Panc1 (cell line): ENCODE results near the gene MR1. TPM values are rescaled to one million over a fixed set of nuclear protein-coding genes. Genes with fewer than 3 reads are reported as not detected.

ENCODE experiments used
- ATAC-seq: fragments of 200-7000 bp; cut with Tn5 transposase; 2 replicates; pipeline ENCODE4 v1.9.1; 2020; ENCODE audit warnings: mild to moderate bottlenecking, moderate library complexity
- BruUV-seq: library from RNA; stranded (reverse); fragments of 400-500 nt; replicated peaks from 2 replicates; lab custom pipeline; 2021; lab: Mats Ljungman, UMichigan
- CTCF ChIA-PET: fragments of 300-600 bp; sonication (Branson Sonifier 250); formaldehyde crosslinking; loops from one replicate; lab custom pipeline; 2022; ENCODE audit warnings: antibody characterized with exemption; lab: Charles Lee
- POLR2A ChIA-PET: fragments of 300-600 bp; sonication (Branson Sonifier 250); formaldehyde crosslinking; loops from one replicate; lab custom pipeline; 2022; ENCODE audit warnings: antibody characterized with exemption; lab: Charles Lee
- DNase-seq: peaks from one replicate; pipeline ENCODE4 v3.0.0-alpha.2; 2010; ENCODE audit warnings: low read depth, low spot score
- H3K27ac ChIP-seq: 2 replicates; pipeline ENCODE4 v1.5.1; 2011; ENCODE audit warnings: mild to moderate bottlenecking, low read length, inconsistent platforms
- H3K27me3 ChIP-seq: fragments of 200-500 bp; sonication (Bioruptor generic); 2 replicates; pipeline ENCODE4 v1.6.0; 2014; ENCODE audit warnings: low read length, inconsistent platforms; ENCODE audit not compliant: control insufficient read depth, insufficient read depth
- H3K36me3 ChIP-seq: fragments of 200-500 bp; sonication (Bioruptor generic); 2 replicates; pipeline ENCODE4 v1.5.1; 2014; ENCODE audit warnings: inconsistent platforms, mild to moderate bottlenecking, low read length, moderate library complexity; ENCODE audit not compliant: control insufficient read depth, insufficient read depth
- H3K4me1 ChIP-seq: 2 replicates; pipeline ENCODE4 v1.5.1; 2011; ENCODE audit warnings: inconsistent platforms, mild to moderate bottlenecking, low read length, moderate library complexity; ENCODE audit not compliant: control insufficient read depth, insufficient read depth
- H3K4me3 ChIP-seq, 2 experiments: 2 replicates each; pipeline ENCODE4 v1.5.1; 2011 to 2012; ENCODE audit warnings: low read depth in 2 of 2, low read length in 2 of 2, mild to moderate bottlenecking in 2 of 2, inconsistent platforms in 1 of 2, moderate library complexity in 1 of 2
- H3K9me3 ChIP-seq: fragments of 200-500 bp; sonication (Bioruptor generic); 2 replicates; pipeline ENCODE4 v1.5.1; 2014; ENCODE audit warnings: low read depth, mild to moderate bottlenecking, inconsistent platforms, low read length, moderate library complexity; ENCODE audit not compliant: control insufficient read depth, insufficient read depth
- CTCF ChIP-seq: fragments of 450-650 bp; IDR thresholded peaks from 2 replicates; pipeline ENCODE4 v1.5.1; 2017; ENCODE audit warnings: mild to moderate bottlenecking
- POLR2AphosphoS5 ChIP-seq: IDR thresholded peaks from 2 replicates; pipeline ENCODE4 v1.6.1; 2012; ENCODE audit warnings: mild to moderate bottlenecking, low read depth, low read length, moderate library complexity
- REST ChIP-seq, 2 experiments: IDR thresholded peaks; 2 replicates each; pipeline ENCODE4 v1.6.1; 2011 to 2012; ENCODE audit warnings: low read depth in 2 of 2, control low read depth in 1 of 2, low read length in 1 of 2, mild to moderate bottlenecking in 1 of 2, moderate library complexity in 1 of 2; ENCODE audit not compliant: insufficient read depth in 1 of 2
- SIN3A ChIP-seq: IDR thresholded peaks from 2 replicates; pipeline ENCODE4 v1.6.1; 2012; ENCODE audit warnings: low read depth, mild to moderate bottlenecking, low read length, moderate library complexity, borderline replicate concordance; ENCODE audit not compliant: insufficient read depth
- TCF7L2 ChIP-seq: IDR thresholded peaks from 2 replicates; pipeline ENCODE4 v1.6.1; 2011; ENCODE audit warnings: mild to moderate bottlenecking, low read depth, low read length, inconsistent platforms
- in situ Hi-C: cut with HindIII; loops from 2 replicates; pipeline ENCODE4 v1.10.0; 2016; ENCODE audit warnings: low sequenced_read_pairs, low pct_unique_long_range_greater_than_20kb
- intact Hi-C: fragments of 100-400 bp; cut with micrococcal nuclease; formaldehyde crosslinking; loops from one replicate; pipeline ENCODE4 v1.10.0; 2022; ENCODE audit not compliant: unreplicated experiment
- total RNA-seq: library from RNA; stranded (reverse); gene quantifications from one replicate; pipeline ENCODE4 v1.2.1, GENCODE V29; 2021; ENCODE audit not compliant: unreplicated experiment

MR1 gene
- total RNA-seq, 1 experiment from 2014 or later, result 3.9 TPM

- H3K36me3 ChIP-seq, result no peaks in the 10 kb centered on the region
- H3K9me3 ChIP-seq, result no peaks in the 10 kb centered on the region
- in situ Hi-C loops, result no loop called here
- DNase-seq (no peak), ATAC-seq (no peak)
- no TSS peak for BruUV-seq
- intact Hi-C loops, result no loop called here
- no peaks in the 10 kb centered on the region for H3K27me3 ChIP-seq
- no peak for TF ChIP-seq REST (IDR thresholded peaks at IDR 0.05; ENCODE audit: insufficient read depth in 1 of 2, low read depth in 2 of 2, low read length in 1 of 2)
- ChIA-PET POLR2A (interaction anchor here (0.6 kb wide), 2 partner anchors 217 to 295 kb away, joined by 3 to 5 read pairs; no protein-coding TSS in a partner anchor), CTCF (interaction anchor here (0.7 kb wide), 1 partner anchor 111 kb away, joined by 3 read pairs; no protein-coding TSS in a partner anchor)
- peaks cover 8% of the 10 kb centered on the region; the same call in 1 of the 2 replicates for H3K4me1 ChIP-seq
- no peak overlapping the region for H3K27ac ChIP-seq
- H3K4me3 ChIP-seq, result no peak overlapping the region
Measured at GRCh38 chr1:181079382-181079781, 45.6 kb downstream of the MR1 start.

- ChIA-PET POLR2A (interaction anchor here (0.6 kb wide), 2 partner anchors 217 to 295 kb away, joined by 3 to 5 read pairs; no protein-coding TSS in a partner anchor), CTCF (interaction anchor here (0.7 kb wide), 1 partner anchor 111 kb away, joined by 3 read pairs; no protein-coding TSS in a partner anchor)
- H3K4me3 ChIP-seq, result no peak overlapping the region
- H3K4me1 ChIP-seq, result peaks cover 8% of the 10 kb centered on the region
- in situ Hi-C loops (no loop called here), intact Hi-C loops (no loop called here)
- TF ChIP-seq POLR2AphosphoS5 (no peak), SIN3A (no peak), CTCF (no peak), TCF7L2 (no peak), REST (IDR thresholded peaks at IDR 0.05; ENCODE audit: insufficient read depth in 1 of 2, low read depth in 2 of 2, low read length in 1 of 2) (no peak)
- no peak for DNase-seq
- H3K27ac ChIP-seq, result no peak overlapping the region
- ATAC-seq, result no peak
- H3K36me3 ChIP-seq, result no peaks in the 10 kb centered on the region
- no TSS peak for BruUV-seq
- H3K27me3 ChIP-seq, result no peaks in the 10 kb centered on the region
- H3K9me3 ChIP-seq, result no peaks in the 10 kb centered on the region
Measured at GRCh38 chr1:181079920-181080319, 46.1 kb downstream of the MR1 start.
